ENCODE results near the gene TSPAN17. TPM values are rescaled to one million over a fixed set of nuclear protein-coding genes. Genes with fewer than 3 reads are reported as not detected.

Gene TSPAN17
- total RNA-seq, 1 donor from 2014 or later: 16.9 TPM

- Histone ChIP-seq H3K4me1 (peaks cover 15% of the 10 kb centered on the region), H3K36me3 (no peaks in the 10 kb centered on the region), H3K9me3 (no peaks in the 10 kb centered on the region), H3K27ac (no peak overlapping the region), H3K4me3 (no peak overlapping the region), H3K27me3 (no peaks in the 10 kb centered on the region)
- no peak for DNase-seq (ENCODE audit: extremely low spot score in 2 of 2)
- intact Hi-C loops (cut with DNase I): no loop called here
- TF ChIP-seq POLR2A (IDR thresholded peaks at IDR 0.05) (no peak), CTCF (IDR thresholded peaks at IDR 0.05) (no peak), POLR2AphosphoS5 (IDR thresholded peaks at IDR 0.05; ENCODE audit: insufficient read depth in 1 of 2, low read depth in 1 of 2) (no peak)
Observed at GRCh38 chr5:176691524-176691923, 44.2 kb downstream of the TSPAN17 start.

GRCh38 chr5:176692326-176692725, 45.0 kb downstream of the TSPAN17 start:
- DNase-seq (ENCODE audit: extremely low spot score in 2 of 2): no peak
- no peak overlapping the region for H3K27ac ChIP-seq
- H3K9me3 ChIP-seq: no peaks in the 10 kb centered on the region
- TF ChIP-seq POLR2A (IDR thresholded peaks at IDR 0.05): no peak
- no peak for TF ChIP-seq CTCF (IDR thresholded peaks at IDR 0.05)
- TF ChIP-seq POLR2AphosphoS5 (IDR thresholded peaks at IDR 0.05; ENCODE audit: insufficient read depth in 1 of 2, low read depth in 1 of 2): no peak
- H3K4me1 ChIP-seq: peaks cover 15% of the 10 kb centered on the region
- intact Hi-C loops (cut with DNase I): no loop called here
- no peaks in the 10 kb centered on the region for H3K36me3 ChIP-seq
- no peaks in the 10 kb centered on the region for H3K27me3 ChIP-seq
- no peak overlapping the region for H3K4me3 ChIP-seq

- intact Hi-C loops (cut with DNase I): no loop called here
- TF ChIP-seq CTCF (IDR thresholded peaks at IDR 0.05) (no peak), POLR2AphosphoS5 (IDR thresholded peaks at IDR 0.05; ENCODE audit: insufficient read depth in 1 of 2, low read depth in 1 of 2) (no peak), POLR2A (IDR thresholded peaks at IDR 0.05) (no peak)
- Histone ChIP-seq H3K4me1 (peaks cover 15% of the 10 kb centered on the region), H3K36me3 (no peaks in the 10 kb centered on the region), H3K4me3 (no peak overlapping the region), H3K9me3 (no peaks in the 10 kb centered on the region), H3K27me3 (no peaks in the 10 kb centered on the region), H3K27ac (no peak overlapping the region)
- no peak for DNase-seq (ENCODE audit: extremely low spot score in 2 of 2)
Observed at GRCh38 chr5:176692839-176693476, 45.7 kb downstream of the TSPAN17 start.

- no peak for DNase-seq (ENCODE audit: extremely low spot score in 2 of 2)
- no peaks in the 10 kb centered on the region for H3K36me3 ChIP-seq
- intact Hi-C loops (cut with DNase I): no loop called here
- H3K9me3 ChIP-seq: no peaks in the 10 kb centered on the region
- H3K27ac ChIP-seq: no peak overlapping the region
- no peak overlapping the region for H3K4me3 ChIP-seq
- no peaks in the 10 kb centered on the region for H3K27me3 ChIP-seq
- H3K4me1 ChIP-seq: peaks cover 15% of the 10 kb centered on the region
- TF ChIP-seq POLR2AphosphoS5 (IDR thresholded peaks at IDR 0.05; ENCODE audit: insufficient read depth in 1 of 2, low read depth in 1 of 2): no peak
Observed at GRCh38 chr5:176693477-176693851, 46.2 kb downstream of the TSPAN17 start.

- no peak for TF ChIP-seq CTCF (IDR thresholded peaks at IDR 0.05)
- TF ChIP-seq POLR2AphosphoS5 (IDR thresholded peaks at IDR 0.05; ENCODE audit: insufficient read depth in 1 of 2, low read depth in 1 of 2): no peak
- TF ChIP-seq POLR2A (IDR thresholded peaks at IDR 0.05): no peak
- Histone ChIP-seq H3K36me3 (no peaks in the 10 kb centered on the region), H3K4me3 (no peak overlapping the region), H3K4me1 (peaks cover 15% of the 10 kb centered on the region), H3K27ac (no peak overlapping the region), H3K27me3 (no peaks in the 10 kb centered on the region), H3K9me3 (no peaks in the 10 kb centered on the region)
- DNase-seq (ENCODE audit: extremely low spot score in 2 of 2): no peak
- intact Hi-C loops (cut with DNase I): no loop called here
Observed at GRCh38 chr5:176694146-176694545, 46.9 kb downstream of the TSPAN17 start.

Measured in vagina (tissue), 2 donors.